Astrocyte (in vitro differentiated cells and primary cell): ENCODE results near the gene CASP5. TPM values are rescaled to one million over a fixed set of nuclear protein-coding genes. Genes with fewer than 3 reads are reported as not detected.
"Not testable (repeated sequence)": the region's sequence is repeated elsewhere in the genome, so short reads cannot be mapped to it uniquely, and the experiment has no call there.

Source experiments
- DNase-seq: peaks from one replicate; pipeline ENCODE4 v3.0.0-alpha.2; 2010; ENCODE audit warnings: low read depth
- FAIRE-seq: peaks from 2 replicates; lab custom pipeline; 2011; peaks lifted over from hg19 to GRCh38; lab: Jason Lieb, UNC
- H2AFZ ChIP-seq: 2 replicates; pipeline ENCODE4 v1.6.0; 2012; ENCODE audit warnings: low read depth, low read length, inconsistent platforms
- H3K27ac ChIP-seq: 2 replicates; pipeline ENCODE4 v1.5.1; 2011; ENCODE audit warnings: low read depth, low read length, inconsistent platforms
- H3K27me3 ChIP-seq: 2 replicates; pipeline ENCODE4 v1.6.0; 2011; ENCODE audit warnings: low read length, inconsistent platforms; ENCODE audit not compliant: insufficient read depth
- H3K36me3 ChIP-seq: 2 replicates; pipeline ENCODE4 v1.5.1; 2011; ENCODE audit warnings: low read length, inconsistent platforms; ENCODE audit not compliant: insufficient read depth
- H3K4me1 ChIP-seq: 2 replicates; pipeline ENCODE4 v1.5.1; 2011; ENCODE audit warnings: low read length, inconsistent platforms; ENCODE audit not compliant: insufficient read depth
- H3K4me2 ChIP-seq: 2 replicates; pipeline ENCODE4 v1.6.0; 2012; ENCODE audit warnings: low read length, inconsistent platforms
- H3K4me3 ChIP-seq: 2 replicates; pipeline ENCODE4 v1.5.1; 2011; ENCODE audit warnings: low read depth, mild to moderate bottlenecking, low read length, inconsistent platforms; ENCODE audit not compliant: insufficient read depth
- H3K79me2 ChIP-seq: 2 replicates; pipeline ENCODE4 v1.6.0; 2012; ENCODE audit warnings: mild to moderate bottlenecking, low read length, inconsistent platforms; ENCODE audit not compliant: insufficient read depth
- H3K9ac ChIP-seq: 2 replicates; pipeline ENCODE4 v1.6.0; 2012; ENCODE audit warnings: mild to moderate bottlenecking, low read length, inconsistent platforms
- H3K9me3 ChIP-seq: 2 replicates; pipeline ENCODE4 v1.5.1; 2012; ENCODE audit warnings: low read depth, mild to moderate bottlenecking, low read length, inconsistent platforms; ENCODE audit not compliant: insufficient read depth
- H4K20me1 ChIP-seq: 2 replicates; pipeline ENCODE4 v1.6.0; 2012; ENCODE audit warnings: low read length, inconsistent platforms; ENCODE audit not compliant: insufficient read depth
- H3K27ac Mint-ChIP-seq: one replicate; pipeline ENCODE4 v1.8.0; 2021; ENCODE audit warnings: mild to moderate bottlenecking, mixed read lengths; ENCODE audit not compliant: unreplicated experiment
- H3K27me3 Mint-ChIP-seq: one replicate; pipeline ENCODE4 v1.8.0; 2021; ENCODE audit warnings: low read depth, mixed read lengths; ENCODE audit not compliant: unreplicated experiment
- H3K36me3 Mint-ChIP-seq: one replicate; pipeline ENCODE4 v1.8.0; 2021; ENCODE audit warnings: low read depth, mixed read lengths; ENCODE audit not compliant: unreplicated experiment
- H3K4me1 Mint-ChIP-seq: one replicate; pipeline ENCODE4 v1.8.0; 2021; ENCODE audit warnings: low read depth, mixed read lengths; ENCODE audit not compliant: unreplicated experiment
- H3K4me3 Mint-ChIP-seq: one replicate; pipeline ENCODE4 v1.8.0; 2021; ENCODE audit warnings: mild to moderate bottlenecking, moderate library complexity, mixed read lengths; ENCODE audit not compliant: unreplicated experiment
- H3K9me3 Mint-ChIP-seq: one replicate; pipeline ENCODE4 v1.8.0; 2021; ENCODE audit warnings: mild to moderate bottlenecking, mixed read lengths; ENCODE audit not compliant: unreplicated experiment
- CTCF ChIP-seq: IDR thresholded peaks from 2 replicates; pipeline ENCODE4 v1.5.1; 2011; ENCODE audit warnings: low read depth, mild to moderate bottlenecking, inconsistent platforms, low read length, moderate library complexity; ENCODE audit not compliant: insufficient read depth
- EZH2 ChIP-seq: IDR thresholded peaks from 2 replicates; pipeline ENCODE4 v1.6.1; 2012; ENCODE audit warnings: mild to moderate bottlenecking, low read length, inconsistent platforms; ENCODE audit not compliant: insufficient read depth
- total RNA-seq: library from RNA; stranded (reverse); gene quantifications from 2 replicates; pipeline ENCODE4 v1.2.1, GENCODE V29; 2021

Gene CASP5
- total RNA-seq, 1 donor from 2014 or later: not detected

- no peaks in the 10 kb centered on the region for H3K9me3 Mint-ChIP-seq
- H3K9me3 ChIP-seq: no peaks in the 10 kb centered on the region
- no peak overlapping the region for H2AFZ ChIP-seq
- no peak overlapping the region for H3K4me3 Mint-ChIP-seq
- FAIRE-seq (no peak), DNase-seq (no peak)
- H3K79me2 ChIP-seq: no peaks in the 10 kb centered on the region
- no peaks in the 10 kb centered on the region for H3K27me3 Mint-ChIP-seq
- TF ChIP-seq CTCF (no peak), EZH2 (no peak)
- no peak overlapping the region for H3K9ac ChIP-seq
- no peak overlapping the region for H3K4me2 ChIP-seq
- H3K36me3 Mint-ChIP-seq: no peaks in the 10 kb centered on the region
- H3K27ac Mint-ChIP-seq: no peak overlapping the region
- no peaks in the 10 kb centered on the region for H4K20me1 ChIP-seq
- no peaks in the 10 kb centered on the region for H3K4me1 ChIP-seq
- H3K27me3 ChIP-seq: no peaks in the 10 kb centered on the region
- H3K36me3 ChIP-seq: no peaks in the 10 kb centered on the region
- no peak overlapping the region for H3K4me3 ChIP-seq
- no peak overlapping the region for H3K27ac ChIP-seq
- no peaks in the 10 kb centered on the region for H3K4me1 Mint-ChIP-seq
These were observed 47.3 kb upstream of the CASP5 start for GRCh38 chr11:105070306-105070705.

- H3K27ac Mint-ChIP-seq, FAIRE-seq: not testable (repeated sequence)
These were observed 46.8 kb upstream of the CASP5 start for GRCh38 chr11:105069749-105070148.

GRCh38 chr11:105063245-105063941 is 40.4 kb upstream of the CASP5 start:
- not testable (repeated sequence) for H3K27me3 Mint-ChIP-seq, H4K20me1 ChIP-seq, H3K9me3 ChIP-seq, H3K36me3 Mint-ChIP-seq, H3K27me3 ChIP-seq, H3K4me2 ChIP-seq, H3K9ac ChIP-seq, H3K79me2 ChIP-seq, H3K36me3 ChIP-seq, H3K4me3 ChIP-seq, FAIRE-seq, H3K9me3 Mint-ChIP-seq, H2AFZ ChIP-seq, DNase-seq, H3K27ac Mint-ChIP-seq, H3K4me1 ChIP-seq, H3K4me3 Mint-ChIP-seq, H3K27ac ChIP-seq, H3K4me1 Mint-ChIP-seq

More at GRCh38 chr11:105069749-105070148, 46.8 kb upstream of the CASP5 start:
- H3K9ac ChIP-seq, H3K9me3 ChIP-seq, H3K27me3 Mint-ChIP-seq, H3K79me2 ChIP-seq, H3K27me3 ChIP-seq, H3K4me2 ChIP-seq, H3K4me3 Mint-ChIP-seq, H4K20me1 ChIP-seq, H3K4me3 ChIP-seq, H3K4me1 ChIP-seq, H3K27ac ChIP-seq, H2AFZ ChIP-seq, H3K36me3 ChIP-seq, H3K36me3 Mint-ChIP-seq, H3K9me3 Mint-ChIP-seq, DNase-seq, H3K4me1 Mint-ChIP-seq: not testable (repeated sequence)
